HG03060 (cell line): ENCODE results near the gene CALCB.

Experiments used
- ATAC-seq: cut with Tn5 transposase; IDR thresholded peaks from one replicate; pipeline ENCODE4 v1.9.1; 2021; ENCODE audit warnings: low read depth, moderate number of reproducible peaks; ENCODE audit not compliant: unreplicated experiment

CALCB gene

DNA sequence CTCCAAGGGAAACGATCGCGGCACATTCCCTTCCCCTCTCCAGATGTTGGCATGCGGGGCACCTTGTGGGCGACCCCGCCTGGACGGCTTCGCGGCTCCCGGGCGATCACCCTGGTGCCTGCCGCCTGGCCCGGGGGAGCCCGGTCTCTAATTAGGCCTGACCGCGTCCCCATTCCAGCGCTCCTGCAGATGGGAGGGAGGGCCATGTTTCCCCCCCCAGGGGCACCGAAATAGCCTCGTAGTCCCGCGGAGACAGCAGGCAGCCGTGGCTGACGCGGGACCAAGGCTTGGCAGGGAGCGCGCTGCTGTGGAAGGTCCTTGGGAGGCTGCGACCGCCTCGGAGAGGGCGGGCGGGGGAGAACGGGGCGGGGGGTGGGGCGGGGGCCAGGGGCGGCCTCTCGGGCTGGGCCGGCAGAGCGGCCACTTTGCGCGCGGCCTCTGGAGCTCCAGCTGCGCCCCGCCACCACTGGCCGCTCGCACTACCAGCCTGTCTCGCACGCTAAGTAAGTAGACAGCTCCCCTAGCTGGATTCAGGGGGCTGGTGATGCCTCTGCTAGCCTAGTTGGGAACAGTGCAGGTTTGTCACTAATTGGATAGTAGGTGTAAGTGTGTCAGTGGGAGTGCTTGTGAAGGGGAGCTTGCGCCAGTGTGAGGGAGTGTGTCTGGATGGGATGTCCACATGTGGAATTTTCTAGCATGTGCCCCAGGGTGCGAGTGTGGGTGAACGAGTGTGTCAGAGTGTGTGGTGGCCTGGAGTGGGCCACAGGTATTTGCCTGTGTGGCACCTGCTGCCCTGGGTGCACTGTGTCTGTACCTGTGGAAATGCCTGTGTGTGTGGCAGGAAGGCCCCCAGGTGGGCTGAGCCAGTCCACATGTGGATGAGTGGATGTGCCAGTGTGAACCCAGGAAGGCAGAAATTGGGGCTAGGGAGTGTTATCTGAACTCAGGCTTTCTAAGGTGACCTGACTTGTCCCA is 41.4 kb downstream of the CALCB start, which contains the start of gene INSC:
INSC (plus strand) TSS at position 423 of the 975 bp plus-strand sequence. CDS start 34,252 bp downstream, outside the sequence.
- no peak for ATAC-seq

DNA sequence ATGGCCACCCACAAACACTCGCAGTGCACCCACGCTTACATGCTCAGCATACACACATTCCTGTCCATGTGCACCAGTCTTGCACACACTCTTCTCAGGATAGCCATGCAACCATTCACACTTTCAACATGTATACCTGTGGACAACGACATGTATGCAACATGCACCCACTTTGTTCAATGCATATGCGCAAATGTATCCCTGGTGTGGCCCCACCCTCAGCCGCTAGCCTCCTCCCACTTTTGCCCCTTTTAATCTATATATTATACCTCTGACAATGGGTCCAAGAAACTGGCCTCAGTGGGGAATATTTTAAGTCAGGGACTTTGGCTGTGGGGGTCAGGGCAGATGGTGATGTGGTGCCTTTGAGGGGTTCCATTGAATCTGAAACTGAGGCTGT is 42.3 kb downstream of the CALCB start:
- no peak for ATAC-seq

DNA sequence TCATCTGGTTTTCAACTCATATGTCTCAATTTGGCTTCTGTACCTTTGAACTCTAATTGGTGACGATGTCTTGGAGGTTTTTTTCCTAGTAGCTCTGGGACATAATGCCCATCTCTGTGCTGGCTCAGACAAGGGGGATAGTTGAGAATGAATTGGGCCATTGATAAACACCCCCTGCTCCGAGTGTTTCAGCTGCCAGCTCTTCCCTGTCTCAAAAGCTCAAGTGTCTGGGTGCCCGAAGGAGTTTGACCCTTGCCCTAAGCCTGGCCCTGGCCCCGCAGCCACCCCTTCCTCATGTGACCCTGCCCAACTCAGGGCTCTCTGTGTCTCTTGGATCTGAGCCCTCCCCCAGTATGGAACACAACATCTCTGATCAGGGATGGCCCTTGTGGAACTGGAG is 44.4 kb downstream of the CALCB start:
- ATAC-seq, result no peak

DNA sequence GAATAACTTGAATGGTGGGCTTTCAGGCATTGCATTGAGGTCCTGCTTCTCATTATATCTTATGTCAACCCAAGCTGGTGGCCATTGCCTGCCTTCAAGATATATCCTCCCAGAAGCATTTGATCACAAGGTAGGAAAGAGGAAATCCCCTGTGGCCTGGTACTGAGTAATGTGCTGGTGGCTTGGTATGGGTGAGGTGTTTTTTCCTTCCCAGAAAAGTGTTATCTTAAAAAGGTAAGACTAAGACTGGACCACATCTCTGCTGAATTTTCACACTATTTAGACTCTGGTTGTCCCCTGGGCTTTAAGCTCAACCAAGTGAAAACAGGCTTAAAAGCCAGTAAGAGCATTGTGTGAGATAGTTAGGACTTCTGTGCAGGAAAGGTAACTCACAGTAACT is 45.0 kb downstream of the CALCB start:
- ATAC-seq, result no peak

DNA sequence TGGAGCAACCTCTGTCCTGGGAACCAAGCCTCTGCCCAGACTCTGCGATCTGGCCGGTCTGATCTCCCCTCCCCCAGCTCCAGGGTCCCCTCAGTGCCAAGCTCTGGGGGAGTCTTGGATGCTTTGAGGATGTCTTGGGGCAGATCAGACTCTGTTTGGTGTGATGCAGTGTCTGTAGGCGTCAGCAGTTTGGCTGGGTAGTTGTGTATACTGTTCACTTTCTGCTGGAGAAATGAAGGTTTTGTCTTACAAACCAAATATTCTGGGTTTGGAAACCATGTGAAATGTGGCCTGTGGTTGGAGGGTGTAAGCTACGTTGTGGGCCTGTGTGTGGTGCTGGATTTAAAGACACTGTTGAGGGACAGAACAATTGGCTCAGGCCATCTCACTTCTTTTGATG is 46.0 kb downstream of the CALCB start:
- no peak for ATAC-seq

DNA sequence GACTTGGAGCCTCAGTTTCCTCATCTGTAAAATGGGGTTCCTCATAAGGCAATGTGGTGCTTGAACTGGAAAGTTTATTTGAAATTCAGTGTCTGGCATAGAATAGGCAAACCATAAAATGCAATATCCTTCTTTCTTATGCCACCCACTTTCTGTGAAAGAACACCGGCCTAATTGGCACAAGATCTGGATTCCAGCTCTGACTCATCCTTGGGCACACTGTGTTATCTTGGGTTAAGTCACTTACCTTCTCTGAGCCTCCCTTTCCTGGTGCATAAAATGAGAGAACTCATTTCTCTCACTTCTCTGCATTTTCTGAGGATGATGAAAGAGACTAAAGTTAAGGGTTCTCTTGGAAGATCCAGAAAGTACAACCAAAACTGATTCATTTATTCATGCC is 46.4 kb downstream of the CALCB start:
- no peak for ATAC-seq

DNA sequence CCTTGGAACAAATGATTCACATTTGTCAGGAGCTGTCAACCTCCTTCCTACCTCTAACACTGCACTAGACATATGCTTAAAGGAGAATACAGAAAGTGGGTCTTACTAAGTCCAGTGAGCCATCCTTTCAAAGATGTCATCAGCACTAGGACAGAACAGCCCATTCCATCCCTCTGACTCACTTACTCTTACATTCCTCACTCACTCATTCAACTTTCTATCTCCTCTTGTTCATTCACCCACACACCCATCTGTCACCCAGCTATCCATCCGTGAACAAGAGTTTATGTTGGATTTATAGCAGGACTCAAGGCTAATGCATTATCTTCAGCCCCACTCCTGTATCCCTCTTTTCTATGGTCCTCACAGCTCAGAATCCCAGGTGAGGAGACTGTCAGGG is 50.5 kb downstream of the CALCB start:
- no peak for ATAC-seq

DNA sequence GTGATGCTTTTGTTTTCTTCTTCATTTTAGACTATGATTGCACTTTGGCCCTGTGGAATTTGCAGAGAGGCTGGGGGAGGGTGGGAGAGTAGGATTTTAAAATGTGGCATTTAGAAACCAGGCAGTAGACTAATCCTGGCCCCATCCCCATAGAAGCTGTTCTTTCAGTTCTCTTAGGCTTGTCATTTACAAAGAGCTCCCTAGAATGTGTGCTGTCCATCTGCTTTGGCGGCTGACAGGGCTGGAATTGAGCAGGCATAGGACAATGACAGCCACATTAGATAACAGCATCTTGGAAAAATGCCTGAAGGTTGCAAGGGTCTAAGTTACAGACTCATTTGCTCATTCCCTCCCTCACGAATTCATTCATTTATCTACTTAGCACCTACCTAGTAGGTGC is 51.1 kb downstream of the CALCB start:
- no peak for ATAC-seq

DNA sequence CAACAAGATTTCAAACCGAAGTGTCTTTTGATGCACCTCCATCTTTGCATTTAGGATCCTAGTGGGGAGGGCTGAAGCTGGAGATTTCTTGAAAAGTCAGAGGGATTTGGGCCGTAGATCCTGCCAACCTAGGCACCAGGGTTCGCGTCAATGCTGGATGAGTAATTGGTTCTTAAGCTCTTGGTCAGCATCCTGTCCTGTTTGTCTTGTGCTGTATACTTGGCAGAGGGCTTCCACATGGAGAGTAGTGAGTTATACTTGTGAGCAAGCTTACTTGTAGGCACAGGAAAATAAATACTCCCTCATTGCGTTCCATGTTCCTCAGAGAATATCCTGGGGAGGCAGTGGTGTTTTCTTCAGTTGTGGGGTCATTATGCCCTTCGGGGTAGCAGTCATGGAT is 53.9 kb downstream of the CALCB start:
- no peak for ATAC-seq
